Keratinocyte (primary cell): ENCODE data around the gene EQTN. TPM values are rescaled to one million over a fixed set of nuclear protein-coding genes. Genes with fewer than 3 reads are reported as not detected.

ENCODE experiments used
- DNase-seq: peaks from one replicate; pipeline ENCODE4 v3.0.0-alpha.2; 2011; ENCODE audit warnings: low read depth, missing footprints, low spot score
- FAIRE-seq: peaks from 2 replicates; lab custom pipeline; 2011; peaks lifted over from hg19 to GRCh38; lab: Jason Lieb, UNC
- H2AFZ ChIP-seq: 2 replicates; pipeline ENCODE4 v1.6.0; 2012; ENCODE audit warnings: low read length, control low read depth, inconsistent platforms; ENCODE audit not compliant: control insufficient read depth
- H3K27ac ChIP-seq: 2 replicates; pipeline ENCODE4 v1.5.1; 2011; ENCODE audit warnings: low read length; ENCODE audit not compliant: control insufficient read depth, insufficient read depth
- H3K27me3 ChIP-seq: 3 replicates; pipeline ENCODE4 v1.6.0; 2011; ENCODE audit warnings: low read length; ENCODE audit not compliant: control insufficient read depth, insufficient read depth; ENCODE audit errors: extremely low read depth
- H3K36me3 ChIP-seq, 2 experiments: 2 replicates in 1 of 2; 3 replicates in 1 of 2; pipeline ENCODE4 v1.5.1; 2011; ENCODE audit warnings: low read length in 2 of 2, mild to moderate bottlenecking in 1 of 2; ENCODE audit not compliant: control insufficient read depth in 2 of 2, insufficient read depth in 2 of 2; ENCODE audit errors: extremely low read depth in 1 of 2
- H3K4me1 ChIP-seq: 3 replicates; pipeline ENCODE4 v1.5.1; 2011; ENCODE audit warnings: low read length; ENCODE audit not compliant: control insufficient read depth, insufficient read depth; ENCODE audit errors: extremely low read depth
- H3K4me2 ChIP-seq: 3 replicates; pipeline ENCODE4 v1.6.0; 2011; ENCODE audit warnings: low read depth, low read length; ENCODE audit not compliant: control insufficient read depth, insufficient read depth; ENCODE audit errors: extremely low read depth
- H3K4me3 ChIP-seq, 3 experiments: fragments of 200-600 bp in 1 of 3; sonication (generic) in 1 of 3; 2 replicates in 2 of 3; 3 replicates in 1 of 3; pipeline ENCODE4 v1.5.1; 2011 to 2016; ENCODE audit warnings: low read length in 3 of 3, mild to moderate bottlenecking in 3 of 3, control low read depth in 2 of 3, inconsistent platforms in 1 of 3, low read depth in 1 of 3, mixed read lengths in 1 of 3, mixed run types in 1 of 3, moderate library complexity in 1 of 3; ENCODE audit not compliant: control insufficient read depth in 2 of 3, insufficient read depth in 2 of 3; ENCODE audit errors: extremely low read depth in 1 of 3
- H3K79me2 ChIP-seq: 2 replicates; pipeline ENCODE4 v1.6.0; 2012; ENCODE audit warnings: low read length; ENCODE audit not compliant: control insufficient read depth, insufficient read depth
- H3K9ac ChIP-seq: 3 replicates; pipeline ENCODE4 v1.6.0; 2011; ENCODE audit warnings: low read length; ENCODE audit not compliant: control insufficient read depth, insufficient read depth; ENCODE audit errors: extremely low read depth
- H3K9me1 ChIP-seq: 3 replicates; pipeline ENCODE4 v1.6.0; 2011; ENCODE audit warnings: low read length; ENCODE audit not compliant: control insufficient read depth, insufficient read depth; ENCODE audit errors: extremely low read depth
- H3K9me3 ChIP-seq: 2 replicates; pipeline ENCODE4 v1.5.1; 2012; ENCODE audit warnings: low read depth, low read length; ENCODE audit not compliant: control insufficient read depth
- H4K20me1 ChIP-seq: 3 replicates; pipeline ENCODE4 v1.6.0; 2011; ENCODE audit warnings: low read length; ENCODE audit not compliant: control insufficient read depth, insufficient read depth; ENCODE audit errors: extremely low read depth
- EZH2 ChIP-seq: IDR thresholded peaks from one replicate; pipeline ENCODE4 v1.6.1; 2012; ENCODE audit warnings: inconsistent platforms, mild to moderate bottlenecking, low read length, moderate library complexity
- dilution Hi-C: fragments of 300-500 bp; cut with MboI; formaldehyde crosslinking; loops from one replicate; pipeline ENCODE4 v1.7.0; 2020; ENCODE audit warnings: low sequenced_read_pairs; ENCODE audit not compliant: extremely low pct_ligation_motif_present
- polyA plus RNA-seq, 5 experiments: library from polyadenylated mRNA; depleted of rRNA in 3 of 5; stranded (reverse) in 3 of 5; stranded (forward) in 1 of 5; unstranded in 1 of 5; fragments of >200 nt; gene quantifications; 1 replicate in 1 of 5; 2 replicates in 3 of 5; 3 replicates in 1 of 5; pipeline versions ENCODE4 v1.2.1 to v1.2.3, GENCODE V29; 2011 to 2012; ENCODE audit warnings: missing spikeins in 2 of 5, low read depth in 1 of 5, low replicate concordance in 1 of 5
- TF ChIP-seq, protein P1 (sequence below), 3 experiments: IDR thresholded peaks in 1 of 3; conservative IDR thresholded peaks in 1 of 3; optimal IDR thresholded peaks in 1 of 3; 2 replicates in 2 of 3; 3 replicates in 1 of 3; pipeline versions ENCODE3 to v1.5.1; 2011; ENCODE audit warnings: low read length in 3 of 3, mild to moderate bottlenecking in 3 of 3, moderate library complexity in 2 of 3, control low read depth in 1 of 3, inconsistent platforms in 1 of 3; ENCODE audit not compliant: insufficient read depth in 2 of 3; ENCODE audit errors: extremely low read depth in 1 of 3

The EQTN gene
- polyA plus RNA-seq, 1 donor (not counting 4 experiments of a cell fraction or from before 2014, with no cell fraction given) = 0.21 TPM

DNA sequence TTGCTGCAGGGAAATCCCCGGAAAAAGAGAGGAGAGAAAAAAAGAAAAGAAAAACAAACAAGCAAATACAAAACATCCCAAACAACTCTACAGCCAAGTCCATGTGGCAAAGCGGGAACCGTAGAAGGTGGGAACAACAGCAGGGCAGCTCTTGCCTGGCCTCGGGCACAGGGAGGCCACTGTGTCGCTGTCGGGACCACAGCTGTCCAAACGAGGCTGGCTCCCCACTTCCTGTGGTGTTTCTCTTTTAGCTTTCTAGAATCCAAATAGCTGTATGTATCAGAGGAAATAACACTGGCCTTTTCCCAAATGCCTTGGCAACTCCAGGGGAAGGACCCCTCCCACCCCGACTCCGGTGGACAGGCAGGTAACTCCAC lies 41.6 kb upstream of the EQTN start:
- no peaks in the 10 kb centered on the region for H4K20me1 ChIP-seq
- no peak for DNase-seq
- no peaks in the 10 kb centered on the region for H3K9me1 ChIP-seq
- H3K9me3 ChIP-seq = no peaks in the 10 kb centered on the region
- H3K27ac ChIP-seq = no peak overlapping the region
- H3K4me3 ChIP-seq = no peak overlapping the region
- peaks cover 16% of the 10 kb centered on the region for H3K4me1 ChIP-seq
- H3K79me2 ChIP-seq = peaks cover 5% of the 10 kb centered on the region
- no peak overlapping the region for H3K9ac ChIP-seq
- no peak overlapping the region for H3K4me2 ChIP-seq
- no peak for FAIRE-seq
- no peaks in the 10 kb centered on the region for H3K27me3 ChIP-seq
- TF ChIP-seq, protein P1, sequence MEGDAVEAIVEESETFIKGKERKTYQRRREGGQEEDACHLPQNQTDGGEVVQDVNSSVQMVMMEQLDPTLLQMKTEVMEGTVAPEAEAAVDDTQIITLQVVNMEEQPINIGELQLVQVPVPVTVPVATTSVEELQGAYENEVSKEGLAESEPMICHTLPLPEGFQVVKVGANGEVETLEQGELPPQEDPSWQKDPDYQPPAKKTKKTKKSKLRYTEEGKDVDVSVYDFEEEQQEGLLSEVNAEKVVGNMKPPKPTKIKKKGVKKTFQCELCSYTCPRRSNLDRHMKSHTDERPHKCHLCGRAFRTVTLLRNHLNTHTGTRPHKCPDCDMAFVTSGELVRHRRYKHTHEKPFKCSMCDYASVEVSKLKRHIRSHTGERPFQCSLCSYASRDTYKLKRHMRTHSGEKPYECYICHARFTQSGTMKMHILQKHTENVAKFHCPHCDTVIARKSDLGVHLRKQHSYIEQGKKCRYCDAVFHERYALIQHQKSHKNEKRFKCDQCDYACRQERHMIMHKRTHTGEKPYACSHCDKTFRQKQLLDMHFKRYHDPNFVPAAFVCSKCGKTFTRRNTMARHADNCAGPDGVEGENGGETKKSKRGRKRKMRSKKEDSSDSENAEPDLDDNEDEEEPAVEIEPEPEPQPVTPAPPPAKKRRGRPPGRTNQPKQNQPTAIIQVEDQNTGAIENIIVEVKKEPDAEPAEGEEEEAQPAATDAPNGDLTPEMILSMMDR (optimal IDR thresholded peaks at IDR 0.05 in 1 of 3, IDR thresholded peaks at IDR 0.05 in 1 of 3, conservative IDR thresholded peaks at IDR 0.05 in 1 of 3; ENCODE audit: extremely low read depth in 1 of 3, insufficient read depth in 2 of 3, low read length in 3 of 3) = no peak
- no peak for TF ChIP-seq EZH2
- H3K36me3 ChIP-seq = peaks cover 1 to 5% of the 10 kb centered on the region in 2 experiments
- dilution Hi-C loops = loop anchor here (25.0 kb wide), 1 partner anchor 199 kb away; the partner anchor contains the start of gene MOB3B
- no peak overlapping the region for H2AFZ ChIP-seq

GRCh38 chr9:27337833-27338526 lies 41.0 kb upstream of the EQTN start:
- Histone ChIP-seq H3K4me2 (no peak overlapping the region), H2AFZ (no peak overlapping the region), H3K4me3 (no peak overlapping the region), H3K36me3 (peaks cover 1 to 5% of the 10 kb centered on the region in 2 experiments), H3K4me1 (peaks cover 19% of the 10 kb centered on the region), H3K27ac (no peak overlapping the region), H3K9me3 (no peaks in the 10 kb centered on the region), H3K79me2 (peaks cover 5% of the 10 kb centered on the region), H4K20me1 (no peaks in the 10 kb centered on the region), H3K27me3 (no peaks in the 10 kb centered on the region), H3K9ac (no peak overlapping the region), H3K9me1 (no peaks in the 10 kb centered on the region)
- DNase-seq = no peak
- dilution Hi-C loops = loop anchor here (25.0 kb wide), 1 partner anchor 199 kb away; the partner anchor contains the start of gene MOB3B
- TF ChIP-seq, protein P1 (optimal IDR thresholded peaks at IDR 0.05 in 1 of 3, IDR thresholded peaks at IDR 0.05 in 1 of 3, conservative IDR thresholded peaks at IDR 0.05 in 1 of 3; ENCODE audit: extremely low read depth in 1 of 3, insufficient read depth in 2 of 3, low read length in 3 of 3) = no peak
- FAIRE-seq = no peak
